T47D (cell line): ENCODE data around the gene ANO8.

Source experiments
- DNase-seq, 2 experiments: peaks; one replicate each; pipeline versions ENCODE4 v3.0.0 to v3.0.0-alpha.2; 2011 to 2012; ENCODE audit warnings: low read depth in 1 of 2, low spot score in 1 of 2
- JUND ChIP-seq: IDR thresholded peaks from 2 replicates; pipeline ENCODE4 v1.6.1; 2012; ENCODE audit warnings: low read depth
- in situ Hi-C: cut with HindIII; loops from 2 replicates; pipeline ENCODE4 v1.10.0; 2016; ENCODE audit warnings: low sequenced_read_pairs, low pct_unique_long_range_greater_than_20kb

ANO8 gene

DNA sequence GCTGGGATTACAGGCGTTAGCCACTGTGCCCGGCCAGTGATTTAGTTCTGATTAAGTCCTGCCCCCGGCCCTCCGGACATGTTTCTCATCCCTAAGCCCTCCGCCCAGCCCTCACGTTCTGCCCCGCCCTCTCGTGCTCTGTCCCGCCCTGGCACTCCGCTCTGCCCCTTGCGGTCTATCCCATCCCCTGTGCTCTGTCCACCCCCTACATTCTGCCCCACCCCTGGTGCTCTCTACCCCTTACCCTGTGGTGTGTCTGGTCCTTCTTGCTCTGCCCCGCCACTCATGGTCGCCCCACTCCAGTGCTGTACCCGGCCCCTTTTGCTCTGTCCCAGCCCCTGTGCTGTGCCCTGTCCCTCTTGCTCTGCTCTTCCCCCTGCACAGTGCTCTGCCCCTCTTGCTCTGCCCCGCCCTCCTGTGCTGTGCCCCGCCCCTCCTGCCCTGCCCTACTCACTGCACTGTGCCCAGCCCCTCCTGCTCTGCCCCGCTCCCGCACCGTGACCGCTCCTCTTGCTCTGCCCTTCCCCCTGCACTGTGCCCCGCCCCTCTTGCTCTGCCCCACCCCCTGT, 5.7 kb upstream of the ANO8 start:
- TF ChIP-seq JUND: no peak
- in situ Hi-C loops: no loop called here
- DNase-seq: peak in 1 of 2 experiments; percentile 63

DNA sequence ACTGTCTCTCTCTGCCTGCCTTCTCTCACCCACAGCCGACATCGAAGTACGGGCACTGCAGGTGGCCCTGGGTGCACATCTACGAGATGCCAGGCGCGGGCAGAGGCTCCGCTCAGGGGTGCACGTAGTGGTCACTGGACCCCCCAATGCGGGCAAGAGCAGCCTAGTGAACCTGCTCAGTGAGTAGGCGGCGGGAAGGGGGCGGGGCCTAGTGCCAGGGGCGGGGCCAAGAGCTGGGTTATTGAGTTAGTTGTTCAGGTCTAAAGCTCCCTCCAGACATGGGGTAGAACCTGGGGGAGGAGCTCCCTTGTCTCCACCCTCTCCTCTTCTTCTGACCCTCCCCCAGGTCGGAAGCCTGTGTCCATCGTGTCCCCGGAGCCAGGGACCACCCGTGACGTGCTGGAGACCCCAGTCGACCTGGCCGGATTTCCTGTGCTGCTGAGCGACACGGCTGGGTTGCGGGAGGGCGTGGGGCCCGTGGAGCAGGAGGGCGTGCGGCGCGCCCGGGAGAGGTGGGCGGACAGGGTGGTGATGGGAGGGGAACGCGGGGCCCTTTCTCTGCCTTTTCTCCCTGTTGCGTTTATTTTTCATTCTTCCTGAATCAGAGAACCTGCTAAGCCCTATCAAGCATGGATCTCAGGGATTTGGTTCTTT, 4.6 kb upstream of the ANO8 start:
- no peak for TF ChIP-seq JUND
- peak in 1 of 2 experiments; percentile 65 for DNase-seq
- in situ Hi-C loops: no loop called here

DNA sequence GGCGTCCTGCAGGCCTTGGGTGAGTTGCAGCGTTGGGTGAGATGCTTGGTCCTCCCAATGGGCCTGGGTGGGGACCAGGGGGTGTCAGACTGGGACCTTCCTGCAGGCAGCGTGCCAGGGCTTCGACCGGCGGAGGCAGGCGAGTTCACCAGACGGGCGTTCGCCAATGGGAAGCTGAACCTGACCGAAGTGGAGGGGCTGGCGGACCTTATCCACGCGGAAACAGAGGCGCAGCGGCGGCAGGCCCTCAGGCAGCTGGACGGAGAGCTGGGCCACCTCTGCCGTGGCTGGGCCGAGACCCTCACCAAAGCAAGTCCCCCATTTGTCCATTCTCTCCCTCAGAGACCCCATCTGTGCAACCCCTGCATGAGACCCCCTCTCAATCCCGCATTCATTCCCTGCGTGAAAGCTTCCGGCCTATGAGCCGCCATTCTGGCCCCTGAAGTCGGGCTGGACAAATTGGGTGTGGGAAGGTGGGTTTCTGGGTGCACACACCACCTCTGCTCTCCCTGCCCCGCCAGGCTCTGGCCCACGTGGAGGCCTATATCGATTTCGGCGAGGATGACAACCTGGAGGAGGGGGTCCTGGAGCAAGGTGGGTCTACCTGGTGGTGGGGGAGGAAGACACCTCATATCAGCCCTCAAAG, 3.9 kb upstream of the ANO8 start:
- in situ Hi-C loops: no loop called here
- DNase-seq: no peak
- TF ChIP-seq JUND: no peak

DNA sequence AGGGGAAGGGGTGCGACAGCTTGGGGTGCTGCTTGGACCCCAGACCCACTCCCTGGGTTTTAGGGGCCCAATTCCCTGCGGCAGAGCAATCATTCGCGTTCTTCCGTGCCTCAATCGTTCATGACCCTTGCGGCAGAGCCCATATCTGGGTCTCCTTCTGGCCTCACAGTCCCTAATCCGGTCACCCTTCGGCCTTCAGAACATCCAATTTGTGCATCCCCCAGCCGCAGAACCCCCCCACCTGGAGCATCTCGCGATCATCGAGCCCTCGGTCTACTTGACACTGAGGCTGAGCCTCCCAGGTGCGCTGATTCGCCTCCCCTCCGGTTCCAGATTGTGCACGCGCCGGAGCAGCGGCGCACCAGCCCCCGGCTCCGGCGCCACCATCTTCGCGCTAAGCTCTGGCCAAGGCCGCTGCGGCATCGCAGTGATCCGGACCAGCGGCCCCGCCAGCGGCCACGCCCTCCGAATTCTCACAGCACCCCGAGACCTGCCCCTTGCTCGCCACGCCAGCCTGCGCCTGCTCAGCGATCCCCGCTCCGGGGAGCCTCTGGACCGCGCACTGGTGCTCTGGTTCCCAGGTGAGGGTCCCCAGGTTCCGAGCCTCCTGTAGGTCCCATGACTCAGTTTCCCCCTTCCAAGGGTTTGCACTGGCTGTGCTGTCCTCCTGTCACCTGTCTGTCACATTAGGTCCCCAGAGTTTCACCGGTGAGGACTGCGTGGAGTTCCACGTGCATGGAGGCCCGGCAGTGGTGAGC, 3.2 kb upstream of the ANO8 start:
- no peak for TF ChIP-seq JUND
- in situ Hi-C loops: no loop called here
- DNase-seq: peak in 1 of 2 experiments; percentile 39

DNA sequence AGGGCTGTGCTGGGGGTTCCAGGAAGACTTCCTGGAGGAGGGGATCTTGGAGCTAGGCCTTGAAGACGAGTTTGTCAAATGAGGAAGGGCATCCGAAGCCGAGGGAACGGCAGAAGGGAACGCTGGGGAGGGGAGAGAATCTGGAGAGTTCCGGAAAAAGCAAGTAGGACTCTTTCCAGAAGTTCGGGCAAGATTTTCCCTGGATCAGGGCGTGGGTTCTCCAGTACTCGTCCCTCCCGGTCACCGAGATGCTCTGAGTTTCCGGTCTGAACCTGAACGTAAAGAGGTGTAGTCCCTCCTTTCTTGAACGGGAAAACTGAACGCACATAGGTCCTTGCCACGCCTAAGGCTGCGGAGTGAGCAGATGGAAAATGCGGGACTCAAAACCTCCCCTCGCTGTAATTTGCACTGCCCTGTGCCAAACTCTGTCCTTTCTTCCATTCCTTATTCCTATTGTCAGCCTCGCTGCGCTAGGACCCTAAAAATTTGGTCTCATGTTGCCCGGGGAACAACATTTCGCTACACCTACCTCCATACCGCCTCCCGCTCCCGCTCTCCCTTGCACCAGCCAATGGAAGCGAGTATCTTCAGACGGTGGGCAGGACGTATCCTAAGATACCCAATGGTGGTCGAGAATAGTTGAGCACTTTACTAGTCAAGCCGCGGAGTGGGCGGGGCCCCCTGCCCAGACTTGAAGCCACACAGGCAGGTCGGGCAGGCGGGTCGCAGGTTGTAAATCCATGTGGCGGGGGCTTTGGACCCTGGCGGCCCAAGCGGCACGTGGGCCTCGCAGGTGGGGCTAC, 2.4 kb upstream of the ANO8 start, which contains the start of gene GTPBP3:
Gene GTPBP3 (plus strand): TSS at position 682 of the 803 bp plus-strand sequence. CDS start 59 bp downstream, at position 741.
- DNase-seq: peak; percentile 93 to 98
- no peak for TF ChIP-seq JUND
- in situ Hi-C loops: no loop called here

- in situ Hi-C loops: no loop called here
- TF ChIP-seq JUND: no peak
Observed at GRCh38 chr19:17335575-17335974, 920 bp upstream of the ANO8 start.

DNA sequence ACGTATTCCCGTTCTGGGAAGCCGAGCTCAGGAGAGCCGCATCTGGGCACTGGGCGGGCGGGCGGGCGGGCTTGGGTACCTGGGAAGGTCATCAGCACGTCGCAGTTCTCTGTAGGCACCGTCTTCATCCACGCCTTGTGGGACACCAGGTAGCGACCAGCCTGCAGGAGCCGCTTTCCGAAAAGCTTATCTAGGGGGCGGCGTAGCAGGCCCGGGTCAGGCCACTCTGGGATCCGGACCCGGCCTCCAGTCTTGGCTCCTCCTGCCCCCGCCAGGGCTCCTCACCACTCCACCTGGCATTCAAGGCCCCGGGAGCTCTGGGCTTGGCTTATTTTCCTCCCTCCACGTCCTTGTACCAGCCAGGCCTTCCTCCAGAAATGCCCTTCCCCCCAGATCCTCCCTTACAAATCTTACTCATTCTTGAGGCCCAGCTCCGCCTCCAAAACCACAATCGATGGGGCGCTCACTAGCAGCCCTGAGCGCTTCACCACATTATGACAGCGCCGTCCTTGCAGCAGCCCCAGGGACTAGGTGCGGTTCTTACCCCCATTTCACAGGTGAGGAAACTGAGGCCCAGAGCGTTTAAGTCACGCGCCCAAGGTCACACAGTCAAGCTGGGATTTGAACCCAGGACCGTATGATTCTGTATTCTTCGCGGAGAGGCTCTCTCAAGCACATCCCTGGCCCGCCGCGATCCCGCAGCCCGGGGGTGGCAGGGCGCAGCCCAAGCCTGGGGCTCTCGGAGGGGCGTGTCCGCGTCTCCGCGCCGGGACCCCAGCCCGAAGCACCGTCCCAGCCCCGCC, 843 bp downstream of the ANO8 start:
- TF ChIP-seq JUND: no peak
- DNase-seq: peak in 1 of 2 experiments; percentile 61
- in situ Hi-C loops: no loop called here

More at GRCh38 chr19:17335575-17335974, 920 bp upstream of the ANO8 start:
- DNase-seq: no peak

- DNase-seq: peak in 1 of 2 experiments; percentile 92
- no peak for TF ChIP-seq JUND
- in situ Hi-C loops: no loop called here
Observed at GRCh38 chr19:17332677-17333581, 1.7 kb downstream of the ANO8 start.

DNA sequence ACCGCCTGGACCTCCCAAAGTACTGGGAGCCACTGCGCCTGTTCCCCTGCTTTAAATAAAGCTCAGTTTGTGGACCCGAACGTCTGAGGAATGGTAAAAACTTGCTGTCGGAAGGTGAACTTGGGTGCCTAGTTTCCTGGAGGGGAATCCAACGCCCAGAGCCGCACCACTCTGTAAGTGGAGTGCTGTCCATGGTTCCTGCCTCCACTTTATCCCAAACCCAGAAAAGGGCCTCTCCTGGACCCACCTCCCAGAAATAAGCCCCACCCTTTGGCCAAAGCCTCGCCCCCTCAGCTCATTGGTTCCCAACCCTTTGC, 2.3 kb downstream of the ANO8 start:
- TF ChIP-seq JUND: no peak
- no peak for DNase-seq
- in situ Hi-C loops: no loop called here

DNA sequence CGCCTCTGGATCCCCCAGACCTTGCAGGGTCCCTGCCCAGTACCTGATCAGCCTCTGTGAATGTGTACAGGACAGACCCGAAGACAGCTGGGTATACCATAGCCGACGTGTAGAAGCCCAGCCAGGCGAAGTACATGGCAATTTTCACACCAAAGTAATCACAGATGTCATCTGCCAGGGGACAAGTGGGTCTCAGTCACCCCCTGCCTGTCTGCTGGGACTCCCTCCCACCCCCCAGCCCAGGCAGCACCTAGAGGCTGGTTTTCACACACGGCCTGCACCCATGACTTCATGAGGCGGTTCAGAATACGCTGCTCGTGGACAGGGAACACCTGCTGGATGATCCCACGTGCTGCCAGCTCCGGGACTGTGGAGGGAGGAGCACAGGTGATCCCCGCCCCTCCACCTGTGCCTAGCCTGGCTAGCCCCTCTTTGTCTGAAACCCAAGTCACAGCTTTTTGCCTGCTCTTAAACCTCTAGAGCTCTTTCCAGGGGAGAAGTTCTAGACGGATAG, 3.6 kb downstream of the ANO8 start:
- in situ Hi-C loops: no loop called here
- DNase-seq: no peak
- no peak for TF ChIP-seq JUND
